ENCODE data around the gene LHX6. TPM values are rescaled to one million over a fixed set of nuclear protein-coding genes. Genes with fewer than 3 reads are reported as not detected.

LHX6 gene
- total RNA-seq, 2 experiments from 2014 or later = not detected

GRCh38 chr9:122164286-122164685 is 64.5 kb downstream of the LHX6 start:
- Mint-ChIP-seq H3K36me3 (ENCODE audit: low read depth) (no peaks in the 10 kb centered on the region), H3K4me3 (no peak overlapping the region), H3K27me3 (peaks cover 36% of the 10 kb centered on the region), H3K4me1 (peaks cover 11% of the 10 kb centered on the region), H3K9me3 (peaks cover 6% of the 10 kb centered on the region), H3K27ac (no peak overlapping the region)
- DNase-seq = no peak
- POLR2A ChIA-PET = no interaction called here
- CTCF ChIA-PET = no interaction called here

GRCh38 chr9:122162415-122162814 is 66.3 kb downstream of the LHX6 start:
- H3K9me3 Mint-ChIP-seq = peaks cover 6% of the 10 kb centered on the region
- ChIA-PET POLR2A (no interaction called here), CTCF (no interaction called here)
- H3K36me3 Mint-ChIP-seq (ENCODE audit: low read depth) = peaks cover 3% of the 10 kb centered on the region
- H3K4me3 Mint-ChIP-seq = no peak overlapping the region
- DNase-seq = no peak
- peaks cover 22% of the 10 kb centered on the region for H3K4me1 Mint-ChIP-seq
- peaks cover 31% of the 10 kb centered on the region for H3K27me3 Mint-ChIP-seq
- no peak overlapping the region for H3K27ac Mint-ChIP-seq

- H3K36me3 Mint-ChIP-seq (ENCODE audit: low read depth) = peaks cover 3% of the 10 kb centered on the region
- H3K27ac Mint-ChIP-seq = peak overlapping the region; percentile 88
- H3K4me1 Mint-ChIP-seq = peaks cover 35% of the 10 kb centered on the region
- H3K9me3 Mint-ChIP-seq = peaks cover 6% of the 10 kb centered on the region
- H3K4me3 Mint-ChIP-seq = peak overlapping the region; percentile 88
- ChIA-PET POLR2A (no interaction called here), CTCF (interaction anchor here (0.6 to 1.0 kb wide), 3 partner anchors 13 to 708 kb away, joined by 3 to 4 read pairs (median 3); no protein-coding TSS in a partner anchor)
- no peak for DNase-seq
- H3K27me3 Mint-ChIP-seq = peaks cover 24% of the 10 kb centered on the region
Measured at GRCh38 chr9:122159925-122160246, 68.9 kb downstream of the LHX6 start.

DNA sequence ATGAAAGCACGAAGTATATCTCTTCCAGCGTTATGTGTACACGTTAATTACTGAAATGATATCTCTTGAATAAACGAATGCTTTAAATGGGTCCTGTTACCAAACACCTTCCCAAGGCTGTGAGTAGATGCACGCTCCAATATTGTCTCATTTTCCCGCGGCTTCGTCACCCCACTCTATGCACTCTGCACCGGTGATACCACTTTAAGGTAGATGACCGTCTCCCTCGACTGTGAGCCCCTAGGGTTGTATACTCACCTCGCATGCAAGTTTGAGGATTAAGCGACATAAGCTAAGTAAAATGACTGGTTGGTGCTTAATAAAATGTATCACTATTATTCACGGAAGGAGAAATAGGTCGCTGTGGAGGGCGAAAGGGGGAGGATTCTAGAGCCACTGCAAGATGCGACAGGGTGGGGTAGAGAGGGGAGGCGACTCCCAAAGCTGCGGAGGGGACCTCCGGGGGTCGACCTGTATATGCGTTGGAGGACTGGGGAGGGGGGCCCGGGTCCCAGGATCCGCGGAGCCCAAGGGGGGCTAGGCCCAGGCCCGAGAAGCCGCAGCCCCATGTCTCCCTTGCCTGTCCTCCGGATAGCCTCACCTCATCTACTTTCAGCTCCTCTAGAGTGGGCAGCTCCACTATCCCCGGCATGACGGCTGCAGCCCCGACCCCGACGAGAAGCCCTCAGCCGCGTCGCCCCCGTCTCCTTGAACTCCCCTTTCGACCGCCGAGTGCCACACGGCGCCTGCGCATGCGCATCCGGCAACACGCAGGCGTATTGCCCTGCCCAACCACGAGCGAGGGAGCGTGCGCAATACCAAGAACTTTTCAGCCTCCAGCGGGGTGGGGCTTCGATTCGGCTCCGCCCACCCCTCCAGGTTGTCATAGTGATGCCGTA is 69.5 kb downstream of the LHX6 start, which contains the start of the genes MORN5 and NDUFA8:
Gene MORN5, plus strand, starts transcription at position 883 of the 899 bp plus-strand sequence. CDS start 65 bp downstream, outside the sequence.
Gene NDUFA8, minus strand, starts transcription at position 754 of the 899 bp plus-strand sequence. Its CDS starts 102 bp downstream, at position 652.
- peak within 1 kb of the TSS; percentile 88 for H3K27ac Mint-ChIP-seq
- peaks cover 3% of the 10 kb centered on the region for H3K36me3 Mint-ChIP-seq (ENCODE audit: low read depth)
- peaks cover 6% of the 10 kb centered on the region for H3K9me3 Mint-ChIP-seq
- H3K4me1 Mint-ChIP-seq = peaks cover 35% of the 10 kb centered on the region
- ChIA-PET CTCF (interaction anchor here (0.6 to 1.0 kb wide), 3 partner anchors 13 to 707 kb away, joined by 3 to 4 read pairs (median 3); no protein-coding TSS in a partner anchor), POLR2A (no interaction called here)
- peak; percentile 96 for DNase-seq
- H3K4me3 Mint-ChIP-seq = peak within 1 kb of the TSS; percentile 88
- peaks cover 17% of the 10 kb centered on the region for H3K27me3 Mint-ChIP-seq

DNA sequence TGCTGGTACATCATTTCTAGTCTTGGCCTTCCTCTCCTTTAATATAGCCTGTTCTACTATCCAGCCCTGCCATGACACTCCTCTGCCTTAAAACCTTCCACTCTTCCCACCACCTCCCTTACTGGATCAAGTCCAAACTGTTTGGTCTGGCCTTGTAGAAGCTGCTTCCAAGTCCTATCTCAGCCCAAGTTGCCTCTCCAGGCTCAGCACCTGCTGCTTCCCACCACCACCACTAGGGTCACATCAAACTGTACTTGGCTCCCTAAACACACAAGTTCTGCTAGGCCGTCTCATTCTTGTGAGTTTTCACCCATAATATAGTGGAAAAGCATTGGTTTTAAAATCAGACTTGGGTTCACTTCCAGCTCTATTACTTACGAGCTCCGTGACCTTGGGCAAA is 70.6 kb downstream of the LHX6 start:
- Mint-ChIP-seq H3K27ac (no peak overlapping the region), H3K4me1 (peaks cover 35% of the 10 kb centered on the region)

DNA sequence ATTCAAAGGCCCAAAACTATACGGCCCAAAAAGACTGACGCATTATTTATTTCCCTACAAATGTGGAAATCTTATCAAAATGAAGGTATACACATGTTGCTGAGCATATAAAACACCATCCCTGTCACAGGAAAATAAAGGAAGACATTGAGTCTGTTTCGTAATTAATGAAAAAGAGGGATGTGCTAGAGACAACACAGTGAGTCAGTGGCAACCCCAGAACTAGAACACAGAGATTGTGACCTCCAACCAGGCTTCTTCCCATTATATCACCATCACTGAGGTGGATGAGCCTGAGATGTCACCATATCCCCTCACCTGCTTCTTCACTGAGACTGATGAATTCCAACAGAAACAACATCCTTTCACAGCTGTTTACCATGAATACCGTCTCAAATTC is 73.0 kb downstream of the LHX6 start:
- H3K36me3 Mint-ChIP-seq (ENCODE audit: low read depth) = peaks cover 3% of the 10 kb centered on the region
- H3K4me1 Mint-ChIP-seq = peaks cover 35% of the 10 kb centered on the region
- POLR2A ChIA-PET = no interaction called here
- no peak overlapping the region for H3K27ac Mint-ChIP-seq
- no peaks in the 10 kb centered on the region for H3K9me3 Mint-ChIP-seq
- CTCF ChIA-PET = interaction anchor here (1.3 kb wide), 1 partner anchor 11 kb away, joined by 3 read pairs; no protein-coding TSS in a partner anchor
- peaks cover 5% of the 10 kb centered on the region for H3K27me3 Mint-ChIP-seq
- DNase-seq = no peak
- no peak overlapping the region for H3K4me3 Mint-ChIP-seq

More for the DNA sequence above, 70.6 kb downstream of the LHX6 start:
- CTCF ChIA-PET = interaction anchor here (0.6 kb wide), 1 partner anchor 408 kb away, joined by 3 read pairs; no protein-coding TSS in a partner anchor
- Mint-ChIP-seq H3K4me3 (peak overlapping the region; percentile 11), H3K36me3 (ENCODE audit: low read depth) (peaks cover 3% of the 10 kb centered on the region), H3K27me3 (peaks cover 15% of the 10 kb centered on the region), H3K9me3 (peaks cover 6% of the 10 kb centered on the region)
- peak; percentile 42 for DNase-seq
- POLR2A ChIA-PET = no interaction called here

Other genes starting within 250 kb of the LHX6 start
- gene TTLL11, start 135.6 kb downstream of the LHX6 start, total RNA-seq = 1 to 10 TPM; 2.6 to 3.1 TPM
- gene NDUFA8, start 69.2 kb downstream of the LHX6 start, total RNA-seq = 10 to 100 TPM; 33.7 to 35.9 TPM
- gene MORN5, start 69.0 kb downstream of the LHX6 start, total RNA-seq = not detected
- gene RBM18, start 35.9 kb upstream of the LHX6 start, total RNA-seq = 10 to 100 TPM; 21.5 to 23.6 TPM
- 10 to 100 TPM; 34.1 to 35.4 TPM for gene MRRF, start 35.9 kb upstream of the LHX6 start, total RNA-seq
- not detected for gene PTGS1, start 142.1 kb upstream of the LHX6 start, total RNA-seq
- gene OR1J1, start 249.0 kb upstream of the LHX6 start, total RNA-seq = not detected

All from activated CD4-positive, alpha-beta T cell treated with anti-CD3 and anti-CD28 coated beads, Interleukin-2, amount 10 ng/mL, durations not matched to agents 7 days and 5 days (primary cell).